Cardiac septum (tissue), 1 donor: ENCODE results near the gene ARRDC2. TPM values are rescaled to one million over a fixed set of nuclear protein-coding genes. Genes with fewer than 3 reads are reported as not detected.

ENCODE experiments used
- DNase-seq: peaks from one replicate; pipeline ENCODE4 v3.0.0-alpha.2; 2020; ENCODE audit warnings: low spot score
- intact Hi-C: fragments of 100-400 bp; cut with DNase I; formaldehyde crosslinking; loops from one replicate; pipeline ENCODE4 v1.14.0; 2022
- total RNA-seq: library from RNA; stranded (reverse); fragmentation: NEBNext Ultra II Directional; extraction: Animal tissue kit (Norgen Biotek cat#: 25700); gene quantifications from one replicate; pipeline ENCODE4 v1.2.1, GENCODE V29; 2021
- donor health status: DM: no; HTN: no; CAD: no.

ARRDC2 gene
- total RNA-seq, 1 donor from 2014 or later, result 9.2 TPM

GRCh38 chr19:18046059-18046718 is 38.2 kb downstream of the ARRDC2 start:
- intact Hi-C loops, result no loop called here
- no peak for DNase-seq

- intact Hi-C loops, result loop anchor here (1.0 kb wide), 1 partner anchor 28 kb away; no protein-coding TSS in a partner anchor
- peak; percentile 96 for DNase-seq
Measured at GRCh38 chr19:18049385-18049784, 41.4 kb downstream of the ARRDC2 start.

- intact Hi-C loops, result no loop called here
- peak; percentile 77 for DNase-seq
Measured at GRCh38 chr19:18051887-18052286, 43.9 kb downstream of the ARRDC2 start.

- intact Hi-C loops, result no loop called here
- no peak for DNase-seq
Measured at GRCh38 chr19:18053576-18054219, 45.7 kb downstream of the ARRDC2 start.

- intact Hi-C loops, result loop anchor here (5.0 kb wide), 1 partner anchor 119 kb away; no protein-coding TSS in a partner anchor
- DNase-seq, result no peak
Measured at GRCh38 chr19:18055967-18056366, 48.0 kb downstream of the ARRDC2 start.

GRCh38 chr19:18057557-18057956 is 49.6 kb downstream of the ARRDC2 start:
- intact Hi-C loops, result loop anchor here (5.0 kb wide), 1 partner anchor 120 kb away; no protein-coding TSS in a partner anchor
- DNase-seq, result no peak

- intact Hi-C loops, result loop anchor here (1.0 to 5.0 kb wide), 2 partner anchors 51 to 121 kb away; no protein-coding TSS in a partner anchor
Measured at GRCh38 chr19:18058208-18059009, 50.4 kb downstream of the ARRDC2 start.

GRCh38 chr19:18059297-18059696 is 51.3 kb downstream of the ARRDC2 start:
- intact Hi-C loops, result loop anchor here (5.0 kb wide), 1 partner anchor 122 kb away; no protein-coding TSS in a partner anchor
- no peak for DNase-seq

More at GRCh38 chr19:18058208-18059009, 50.4 kb downstream of the ARRDC2 start:
- peak; percentile 92 for DNase-seq

GRCh38 chr19:18059902-18060301 is 51.9 kb downstream of the ARRDC2 start:
- intact Hi-C loops, result loop anchor here (5.0 kb wide), 1 partner anchor 123 kb away; no protein-coding TSS in a partner anchor
- no peak for DNase-seq

- DNase-seq, result no peak
- intact Hi-C loops, result no loop called here
Measured at GRCh38 chr19:18060472-18060871, 52.5 kb downstream of the ARRDC2 start.

GRCh38 chr19:18062028-18062427 is 54.1 kb downstream of the ARRDC2 start:
- DNase-seq, result no peak
- intact Hi-C loops, result no loop called here

- DNase-seq, result no peak
- intact Hi-C loops, result no loop called here
Measured at GRCh38 chr19:18063463-18063862, 55.5 kb downstream of the ARRDC2 start.

Other genes starting within 250 kb of the ARRDC2 start
- not detected for gene B3GNT3, start 213.0 kb upstream of the ARRDC2 start, total RNA-seq
- not detected for gene INSL3, start 186.7 kb upstream of the ARRDC2 start, total RNA-seq
- 6.2 TPM for gene JAK3, start 160.2 kb upstream of the ARRDC2 start, total RNA-seq
- gene RPL18A, start 148.3 kb upstream of the ARRDC2 start, total RNA-seq, result 669 TPM
- gene SLC5A5, start 136.2 kb upstream of the ARRDC2 start, total RNA-seq, result not detected
- gene CCDC124, start 75.2 kb upstream of the ARRDC2 start, total RNA-seq, result 71.3 TPM
- 0.19 TPM for gene KCNN1, start 41.1 kb upstream of the ARRDC2 start, total RNA-seq
- gene IL12RB1, start 78.8 kb downstream of the ARRDC2 start, total RNA-seq, result 0.35 TPM
- gene MAST3, start 89.6 kb downstream of the ARRDC2 start, total RNA-seq, result 5.2 TPM
- gene PIK3R2, start 145.0 kb downstream of the ARRDC2 start, total RNA-seq, result 28.3 TPM
- 14.6 TPM for gene IFI30, start 165.6 kb downstream of the ARRDC2 start, total RNA-seq
- gene MPV17L2, start 185.0 kb downstream of the ARRDC2 start, total RNA-seq, result 14.6 TPM
- 21.7 TPM for gene RAB3A, start 195.9 kb downstream of the ARRDC2 start, total RNA-seq
- 1.3 TPM for gene PDE4C, start 218.3 kb downstream of the ARRDC2 start, total RNA-seq